DLD1 (cell line): Measurements from ENCODE around the gene TMEM222.
"Not testable (repeated sequence)": the region's sequence is repeated elsewhere in the genome, so short reads cannot be mapped to it uniquely, and the experiment has no call there.

Source experiments
- in situ Hi-C: cut with HindIII; loops from 2 replicates; pipeline ENCODE4 v1.10.0; 2017; ENCODE audit warnings: low sequenced_read_pairs

The TMEM222 gene

GRCh38 chr1:27374362-27375086 lies 52.6 kb downstream of the TMEM222 start, which contains the start of gene FCN3:
TSS of gene FCN3 (minus strand) at chr1:27374824. CDS start at chr1:27374818, 6 bp downstream.
- in situ Hi-C loops, result no loop called here

- in situ Hi-C loops, result no loop called here
These were observed 56.0 kb downstream of the TMEM222 start for GRCh38 chr1:27377760-27378495.

- in situ Hi-C loops, result no loop called here
These were observed 57.7 kb downstream of the TMEM222 start for GRCh38 chr1:27379564-27380122.

GRCh38 chr1:27380224-27380623 lies 58.3 kb downstream of the TMEM222 start:
- in situ Hi-C loops, result no loop called here

GRCh38 chr1:27380766-27381733 lies 59.1 kb downstream of the TMEM222 start:
- in situ Hi-C loops, result no loop called here

- in situ Hi-C loops, result no loop called here
These were observed 60.2 kb downstream of the TMEM222 start for GRCh38 chr1:27381969-27382762.

- in situ Hi-C loops, result no loop called here
These were observed 61.2 kb downstream of the TMEM222 start, which contains the start of gene CD164L2 for GRCh38 chr1:27383039-27383605. TSS of gene CD164L2 (minus strand) at chr1:27383333. CDS start at chr1:27383239, 94 bp downstream.

GRCh38 chr1:27383661-27384060 lies 61.7 kb downstream of the TMEM222 start:
- in situ Hi-C loops, result no loop called here

GRCh38 chr1:27384797-27385196 lies 62.8 kb downstream of the TMEM222 start:
- in situ Hi-C loops, result not testable (repeated sequence)
